ENCODE results near the gene GULP1.

DNA sequence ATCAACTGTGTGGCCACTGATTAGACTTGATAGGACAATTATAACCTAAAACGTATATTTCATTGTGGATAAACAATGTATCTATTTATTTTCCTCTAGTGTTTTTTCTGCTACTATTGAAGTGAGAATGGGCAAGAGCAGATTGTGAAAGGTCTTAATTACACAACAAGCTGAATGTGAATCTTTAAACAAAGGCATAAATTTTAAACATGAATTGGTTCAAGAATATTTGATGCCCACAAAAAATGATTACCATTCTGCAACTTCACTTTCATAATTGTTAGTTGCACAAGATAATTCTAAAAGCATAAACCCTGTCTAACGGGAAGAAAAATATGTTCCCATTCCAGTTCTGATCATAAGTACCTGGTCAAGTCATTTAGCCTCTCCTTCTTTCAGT lies 285.6 kb downstream of the GULP1 start:
- no peak for TF ChIP-seq EZH2 (IDR thresholded peaks at IDR 0.05; ENCODE audit: low read length, missing control alignments)
- TF ChIP-seq, protein P1, sequence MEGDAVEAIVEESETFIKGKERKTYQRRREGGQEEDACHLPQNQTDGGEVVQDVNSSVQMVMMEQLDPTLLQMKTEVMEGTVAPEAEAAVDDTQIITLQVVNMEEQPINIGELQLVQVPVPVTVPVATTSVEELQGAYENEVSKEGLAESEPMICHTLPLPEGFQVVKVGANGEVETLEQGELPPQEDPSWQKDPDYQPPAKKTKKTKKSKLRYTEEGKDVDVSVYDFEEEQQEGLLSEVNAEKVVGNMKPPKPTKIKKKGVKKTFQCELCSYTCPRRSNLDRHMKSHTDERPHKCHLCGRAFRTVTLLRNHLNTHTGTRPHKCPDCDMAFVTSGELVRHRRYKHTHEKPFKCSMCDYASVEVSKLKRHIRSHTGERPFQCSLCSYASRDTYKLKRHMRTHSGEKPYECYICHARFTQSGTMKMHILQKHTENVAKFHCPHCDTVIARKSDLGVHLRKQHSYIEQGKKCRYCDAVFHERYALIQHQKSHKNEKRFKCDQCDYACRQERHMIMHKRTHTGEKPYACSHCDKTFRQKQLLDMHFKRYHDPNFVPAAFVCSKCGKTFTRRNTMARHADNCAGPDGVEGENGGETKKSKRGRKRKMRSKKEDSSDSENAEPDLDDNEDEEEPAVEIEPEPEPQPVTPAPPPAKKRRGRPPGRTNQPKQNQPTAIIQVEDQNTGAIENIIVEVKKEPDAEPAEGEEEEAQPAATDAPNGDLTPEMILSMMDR (conservative IDR thresholded peaks at IDR 0.05 in 1 of 2, IDR thresholded peaks at IDR 0.05 in 1 of 2; ENCODE audit: low read depth in 1 of 2, low read length in 2 of 2) = no peak
